ENCODE results near the gene FAXDC2. TPM values are rescaled to one million over a fixed set of nuclear protein-coding genes. Genes with fewer than 3 reads are reported as not detected.
A peak's percentile ranks its signal among the peaks of the same experiment; 100 is the strongest.

FAXDC2 gene
- total RNA-seq, 2 experiments from 2014 or later: 0.10 to 0.13 TPM

GRCh38 chr5:154817815-154818214, 32.6 kb downstream of the FAXDC2 start:
- TF ChIP-seq EZH2phosphoT487 (IDR thresholded peaks at IDR 0.05; ENCODE audit: borderline replicate concordance, low read depth, low read length) (no peak), CTCF (conservative IDR thresholded peaks at IDR 0.05; ENCODE audit: low read length) (no peak)
- peaks cover 90% of the 10 kb centered on the region for H3K36me3 ChIP-seq (ENCODE audit: insufficient read depth, low read length)

GRCh38 chr5:154816891-154817492, 33.4 kb downstream of the FAXDC2 start:
- ChIA-PET CTCF (ENCODE audit: unreplicated experiment) (no interaction called here), POLR2A (interaction anchor here (0.6 to 1.0 kb wide), 4 partner anchors 39 to 478 kb away, joined by 3 to 5 read pairs (median 3); no protein-coding TSS in a partner anchor)
- peaks cover 89% of the 10 kb centered on the region for H3K36me3 ChIP-seq (ENCODE audit: insufficient read depth, low read length)
- TSS peak; percentile 52 for BruUV-seq (replicated peaks)
- intact Hi-C loops (cut with micrococcal nuclease; ENCODE audit: unreplicated experiment): no loop called here
- H2AFZ ChIP-seq (ENCODE audit: low read length): no peak overlapping the region
- no peak overlapping the region for H3K4me2 ChIP-seq (ENCODE audit: low read length)
- TF ChIP-seq CTCF (conservative IDR thresholded peaks at IDR 0.05; ENCODE audit: low read length): no peak
- no peak for TF ChIP-seq EZH2phosphoT487 (IDR thresholded peaks at IDR 0.05; ENCODE audit: borderline replicate concordance, low read depth, low read length)
- H3K4me1 ChIP-seq (ENCODE audit: insufficient read depth, low read length, poor library complexity, severe bottlenecking): no peaks in the 10 kb centered on the region
- H3K4me3 ChIP-seq (ENCODE audit: low read depth, low read length, poor library complexity, severe bottlenecking): no peak overlapping the region
- peaks cover 2% of the 10 kb centered on the region for H4K20me1 ChIP-seq (ENCODE audit: insufficient read depth, low read length)
- H3K27ac ChIP-seq (ENCODE audit: low read depth, low read length, poor library complexity, severe bottlenecking): no peak overlapping the region
- no peak for DNase-seq (ENCODE audit: low spot score)
- no peaks in the 10 kb centered on the region for H3K9me2 ChIP-seq (ENCODE audit: insufficient read depth, low read length)
- H3K79me2 ChIP-seq (ENCODE audit: insufficient read depth, low read depth, low read length): no peaks in the 10 kb centered on the region
- H3K9me3 ChIP-seq (ENCODE audit: low read length): no peaks in the 10 kb centered on the region

More at GRCh38 chr5:154817815-154818214, 32.6 kb downstream of the FAXDC2 start:
- Histone ChIP-seq H3K79me2 (ENCODE audit: insufficient read depth, low read depth, low read length) (no peaks in the 10 kb centered on the region), H3K27ac (ENCODE audit: low read depth, low read length, poor library complexity, severe bottlenecking) (no peak overlapping the region), H3K9me2 (ENCODE audit: insufficient read depth, low read length) (no peaks in the 10 kb centered on the region), H4K20me1 (ENCODE audit: insufficient read depth, low read length) (no peaks in the 10 kb centered on the region; the same call in 1 of the 2 replicates), H3K9me3 (ENCODE audit: low read length) (no peaks in the 10 kb centered on the region), H2AFZ (ENCODE audit: low read length) (no peak overlapping the region), H3K4me2 (ENCODE audit: low read length) (no peak overlapping the region), H3K4me1 (ENCODE audit: insufficient read depth, low read length, poor library complexity, severe bottlenecking) (no peaks in the 10 kb centered on the region), H3K4me3 (ENCODE audit: low read depth, low read length, poor library complexity, severe bottlenecking) (no peak overlapping the region)
- intact Hi-C loops (cut with micrococcal nuclease; ENCODE audit: unreplicated experiment): no loop called here
- BruUV-seq (replicated peaks): no TSS peak
- CTCF ChIA-PET (ENCODE audit: unreplicated experiment): no interaction called here
- no peak for DNase-seq (ENCODE audit: low spot score)
- POLR2A ChIA-PET: interaction anchor here (1.0 kb wide), 1 partner anchor 40 kb away, joined by 3 read pairs; no protein-coding TSS in a partner anchor

DNA sequence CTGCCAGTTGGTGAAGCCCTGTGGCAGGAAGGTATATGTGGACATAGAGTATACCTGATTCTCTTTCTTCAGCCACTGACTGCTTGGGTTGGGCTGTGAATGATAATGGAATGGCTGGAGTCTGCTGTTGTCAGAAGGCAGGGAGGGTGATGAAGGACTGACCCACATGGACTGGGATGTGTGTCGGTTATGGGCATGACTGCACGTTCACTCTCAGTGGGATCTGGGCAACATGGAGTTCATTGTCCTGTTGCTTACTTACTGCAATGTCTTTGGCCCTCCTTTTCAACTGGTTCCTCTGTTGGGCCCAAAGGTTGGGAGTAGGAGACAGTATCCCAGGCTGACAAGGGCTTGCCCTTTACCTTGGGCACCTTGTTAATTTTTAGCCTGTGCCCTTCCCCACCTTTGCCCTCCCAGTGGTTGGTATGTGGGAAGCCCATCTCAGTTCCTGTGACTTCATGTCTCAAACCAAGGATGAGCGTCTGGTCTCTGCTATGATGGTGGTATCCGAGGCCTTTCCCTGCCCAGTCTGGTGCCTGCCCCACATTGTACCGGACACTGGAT, 34.6 kb downstream of the FAXDC2 start:
- Histone ChIP-seq H3K4me2 (ENCODE audit: low read length) (no peak overlapping the region), H3K4me1 (ENCODE audit: insufficient read depth, low read length, poor library complexity, severe bottlenecking) (no peaks in the 10 kb centered on the region), H4K20me1 (ENCODE audit: insufficient read depth, low read length) (peaks cover 7% of the 10 kb centered on the region), H2AFZ (ENCODE audit: low read length) (no peak overlapping the region), H3K9me2 (ENCODE audit: insufficient read depth, low read length) (no peaks in the 10 kb centered on the region), H3K36me3 (ENCODE audit: insufficient read depth, low read length) (peaks cover 96% of the 10 kb centered on the region), H3K9me3 (ENCODE audit: low read length) (no peaks in the 10 kb centered on the region), H3K79me2 (ENCODE audit: insufficient read depth, low read depth, low read length) (no peaks in the 10 kb centered on the region), H3K27ac (ENCODE audit: low read depth, low read length, poor library complexity, severe bottlenecking) (no peak overlapping the region), H3K4me3 (ENCODE audit: low read depth, low read length, poor library complexity, severe bottlenecking) (no peak overlapping the region)
- no TSS peak for BruUV-seq (replicated peaks)
- CTCF ChIA-PET (ENCODE audit: unreplicated experiment): no interaction called here
- POLR2A ChIA-PET: interaction anchor here (0.8 kb wide), 1 partner anchor 9 kb away, joined by 3 read pairs; no protein-coding TSS in a partner anchor
- TF ChIP-seq CTCF (conservative IDR thresholded peaks at IDR 0.05; ENCODE audit: low read length) (no peak), EZH2phosphoT487 (IDR thresholded peaks at IDR 0.05; ENCODE audit: borderline replicate concordance, low read depth, low read length) (no peak)
- intact Hi-C loops (cut with micrococcal nuclease; ENCODE audit: unreplicated experiment): no loop called here
- no peak for DNase-seq (ENCODE audit: low spot score)

Data from OCI-LY7 (cell line).